GM18499 (cell line): ENCODE results near the gene HIVEP2.

Source experiments
- ATAC-seq: cut with Tn5 transposase; IDR thresholded peaks from one replicate; pipeline ENCODE4 v1.9.1; 2021; ENCODE audit warnings: moderate number of reproducible peaks; ENCODE audit not compliant: insufficient read depth, unreplicated experiment

The HIVEP2 gene

DNA sequence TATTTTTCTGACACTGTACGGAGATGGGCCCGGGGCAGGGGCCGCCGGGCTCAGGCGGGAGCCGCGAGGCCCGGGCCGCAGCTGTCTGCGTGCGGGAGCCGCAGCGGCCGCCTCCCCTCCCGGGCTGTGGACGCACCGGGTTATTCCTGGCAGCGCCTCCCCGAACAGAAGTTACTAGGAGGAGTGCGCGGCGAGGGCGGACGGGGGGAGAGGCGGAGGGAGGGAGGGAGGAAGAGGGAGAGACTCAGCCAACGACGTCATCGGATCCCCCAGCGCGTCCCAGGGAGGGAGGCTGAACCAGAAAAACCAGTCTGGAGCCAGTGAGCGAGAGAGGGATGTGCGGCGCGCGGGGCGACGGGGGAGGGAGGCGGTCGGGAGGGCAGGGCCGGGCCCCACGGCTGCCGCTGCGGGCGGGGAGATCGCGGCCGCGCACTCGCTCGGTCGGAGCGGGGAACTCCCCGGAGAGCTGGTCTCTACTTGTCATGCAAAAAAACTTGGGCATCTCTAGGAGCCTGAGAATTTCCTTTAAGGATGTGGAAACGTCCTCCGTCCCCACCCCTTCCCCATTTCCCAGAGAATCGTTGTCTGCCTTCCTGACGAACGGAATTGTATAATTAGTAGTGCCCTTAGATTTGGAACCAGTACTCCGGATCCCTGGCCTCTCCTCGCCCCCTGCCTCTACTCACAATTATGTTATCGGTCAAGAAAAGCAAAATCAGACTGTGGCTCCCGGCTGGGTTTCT lies 1.4 kb upstream of the HIVEP2 start:
- ATAC-seq, result no peak

DNA sequence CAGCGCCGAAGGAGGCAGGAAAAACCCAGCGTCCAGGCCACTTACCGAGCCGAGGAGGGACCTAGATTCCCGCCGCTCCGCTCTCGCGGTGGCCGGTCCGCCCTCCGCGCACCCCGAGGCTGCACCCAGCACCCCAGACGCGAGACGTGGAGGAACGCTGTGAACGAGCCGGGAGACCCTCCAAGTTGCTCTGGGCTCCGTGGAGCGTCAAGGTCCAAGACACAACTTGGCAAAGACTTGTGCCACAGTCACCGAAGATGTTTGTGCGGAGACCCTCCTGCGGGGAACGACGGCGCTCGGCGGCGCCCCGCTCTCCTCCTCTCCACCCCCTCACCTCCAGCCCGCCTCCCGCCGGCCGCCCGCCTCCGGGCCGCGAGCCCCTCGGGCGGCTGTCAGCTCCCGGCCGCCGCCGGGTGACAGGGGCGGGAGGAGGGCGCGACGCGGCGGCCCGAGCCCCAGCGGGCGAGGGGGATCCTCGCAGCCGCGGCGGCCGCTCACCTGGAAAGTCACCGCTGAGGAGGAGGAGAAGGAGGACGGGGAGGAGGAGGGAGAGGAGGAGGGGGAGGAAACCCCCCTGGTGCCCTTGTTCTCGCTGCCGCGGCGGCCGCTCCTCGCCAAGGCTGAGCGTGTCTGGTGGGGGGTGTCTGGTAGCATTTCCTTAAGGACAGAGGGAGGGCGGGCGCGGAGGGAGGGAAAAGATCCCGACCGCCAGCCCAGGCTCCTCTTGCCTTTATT lies 637 bp upstream of the HIVEP2 start:
- no peak for ATAC-seq

DNA sequence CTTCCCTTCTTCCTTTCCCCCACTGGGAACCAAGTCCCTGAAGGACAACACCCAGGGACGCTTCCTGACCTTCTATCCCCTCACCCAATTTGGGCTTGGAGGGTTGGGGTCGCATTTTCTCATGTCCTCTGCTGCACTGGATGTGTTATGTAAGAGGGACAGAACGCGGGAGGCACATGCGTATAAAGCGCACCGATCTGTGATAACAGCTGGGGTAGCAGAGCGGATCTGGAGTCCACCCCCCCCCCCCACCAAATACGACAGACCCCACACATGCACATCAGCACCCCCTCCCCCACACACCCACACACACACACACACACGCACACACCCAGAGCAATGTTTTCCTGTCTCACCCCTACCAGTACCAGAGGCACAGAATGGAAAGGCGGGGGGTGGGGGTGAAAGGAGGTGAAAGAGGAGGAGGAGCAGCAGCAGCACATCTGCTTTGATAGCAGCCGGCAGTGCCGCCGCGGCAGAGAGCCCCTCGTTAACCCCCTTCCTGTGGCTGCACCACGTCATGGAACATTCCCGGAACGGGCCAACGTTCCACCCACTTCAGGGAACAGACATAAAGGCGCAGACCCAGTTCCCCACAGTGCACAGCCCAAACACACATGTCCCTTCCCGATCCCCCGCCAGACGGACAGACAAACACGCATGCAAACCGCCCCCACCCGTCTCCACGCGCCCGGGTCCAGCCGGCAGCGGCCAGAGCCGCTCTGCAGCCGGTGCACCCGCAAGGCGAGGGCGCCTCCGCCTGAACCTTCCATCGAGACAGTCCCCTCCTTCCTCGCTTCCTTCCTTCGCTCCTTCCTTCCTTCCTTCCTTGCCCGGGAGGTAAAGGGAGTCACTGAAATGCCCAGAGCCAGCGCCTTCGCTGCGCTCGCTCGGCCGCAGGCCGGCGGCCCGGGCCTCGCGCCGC lies 590 bp downstream of the HIVEP2 start:
- no peak for ATAC-seq

DNA sequence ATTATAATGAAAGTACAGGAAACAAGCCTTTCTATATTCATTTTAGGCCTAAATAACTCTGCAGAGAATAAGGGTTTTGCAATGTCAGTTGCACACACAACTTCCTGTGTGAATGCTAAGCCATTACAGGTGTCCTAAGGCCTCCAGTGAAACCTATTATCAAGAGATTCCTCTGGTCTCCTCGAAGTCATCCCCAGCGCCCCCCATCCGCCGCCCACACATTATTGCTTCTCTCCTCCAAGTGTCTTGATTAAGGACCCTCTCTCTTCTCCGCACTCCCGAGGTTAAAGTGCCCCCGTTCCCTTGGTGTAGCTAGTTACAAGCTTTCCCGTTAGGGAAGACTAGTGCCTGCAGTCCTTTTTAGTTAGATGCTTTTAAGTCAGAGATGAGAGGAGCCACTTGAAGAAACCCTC lies 1.3 kb downstream of the HIVEP2 start:
- no peak for ATAC-seq

DNA sequence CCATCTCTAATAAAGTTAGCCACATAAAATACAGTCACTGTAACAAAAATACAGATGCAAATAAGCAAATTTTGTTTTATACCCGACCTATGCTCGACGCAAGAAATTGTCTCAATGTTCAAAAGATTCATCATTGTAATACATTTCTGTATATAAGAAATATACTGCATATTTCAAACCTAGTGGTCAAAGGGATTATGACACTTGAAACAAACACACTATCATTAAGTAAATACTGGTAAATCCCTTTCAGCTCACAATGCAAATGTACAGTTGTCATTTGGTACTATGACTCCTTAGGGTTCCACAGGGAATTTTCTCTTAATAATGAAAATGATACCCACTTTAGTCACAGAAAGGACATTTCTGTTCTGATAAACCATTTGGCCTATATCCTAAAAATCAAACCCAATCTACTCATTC lies 2.2 kb downstream of the HIVEP2 start:
- ATAC-seq, result no peak

DNA sequence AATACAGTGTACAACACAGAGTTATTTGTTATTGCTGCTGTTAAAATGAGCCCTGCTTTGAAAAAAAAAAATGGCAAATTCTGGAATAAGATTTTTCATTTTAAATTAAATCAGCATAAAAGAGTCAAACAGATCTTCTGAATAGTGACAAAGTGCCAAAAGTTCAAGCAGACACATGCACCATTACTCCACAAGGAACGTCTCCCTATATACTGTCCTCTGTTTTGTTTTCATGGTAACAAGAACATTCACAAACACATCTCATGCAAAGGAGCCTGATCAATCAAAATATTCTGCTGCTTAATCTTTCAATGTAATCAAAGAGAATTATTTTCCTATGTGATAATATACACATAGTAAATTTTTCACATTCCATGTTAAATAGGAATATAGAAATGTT lies 2.7 kb downstream of the HIVEP2 start:
- ATAC-seq, result no peak

DNA sequence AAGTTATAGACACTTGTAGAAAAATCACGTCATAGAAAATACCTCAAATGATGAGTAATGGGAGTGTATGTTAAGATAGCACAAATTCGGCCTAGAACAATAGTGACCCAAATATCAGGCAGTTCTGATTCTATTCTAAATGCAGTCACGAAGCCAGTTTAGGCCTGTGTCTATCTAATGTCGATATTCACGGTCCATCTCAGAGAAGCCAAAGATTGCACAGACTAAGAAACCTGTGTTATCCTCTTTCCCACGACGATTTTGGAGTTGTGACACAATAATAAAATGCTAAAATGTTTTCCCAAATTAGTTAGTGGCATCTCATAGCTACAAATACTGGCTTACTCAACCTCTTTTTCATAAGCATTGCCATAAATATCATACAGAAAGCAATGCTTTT lies 4.0 kb downstream of the HIVEP2 start:
- ATAC-seq, result no peak

DNA sequence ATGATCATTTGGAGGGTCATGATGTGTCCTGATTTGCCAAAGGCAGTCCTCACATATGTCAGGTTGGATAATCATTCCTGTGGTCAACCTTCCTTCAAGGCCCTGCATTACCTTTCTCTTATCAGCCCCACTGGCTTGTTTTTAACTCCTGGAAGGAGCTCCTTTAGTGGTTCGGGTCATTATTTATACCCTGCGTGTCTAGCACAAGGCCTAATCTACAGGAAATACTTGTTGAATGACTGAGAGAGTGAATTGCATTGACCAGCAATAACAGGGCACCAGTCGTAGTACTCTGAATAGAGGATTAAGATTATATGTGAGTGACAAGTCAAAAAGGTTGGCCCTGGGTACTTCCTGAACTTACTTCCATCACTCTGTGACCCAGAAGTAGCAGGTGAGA lies 4.5 kb downstream of the HIVEP2 start:
- ATAC-seq, result no peak

DNA sequence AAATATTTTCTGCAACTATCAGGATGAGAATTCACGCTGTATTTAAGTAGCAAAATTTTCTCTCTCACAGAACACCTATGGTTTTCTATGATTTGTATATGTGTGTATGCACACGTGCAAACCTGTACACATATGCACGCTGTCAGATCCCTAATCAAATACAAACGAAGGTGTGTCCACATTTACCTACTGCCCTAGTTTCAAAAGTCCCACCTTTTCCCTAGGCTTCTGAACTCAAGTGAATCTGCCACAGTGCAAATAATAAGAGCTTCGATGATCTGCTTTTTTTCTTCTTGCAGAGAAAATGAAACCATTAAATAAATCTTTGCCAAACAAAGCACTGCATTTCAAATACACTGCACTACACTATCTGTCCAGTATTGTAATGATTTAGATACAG lies 6.5 kb downstream of the HIVEP2 start:
- ATAC-seq, result no peak

DNA sequence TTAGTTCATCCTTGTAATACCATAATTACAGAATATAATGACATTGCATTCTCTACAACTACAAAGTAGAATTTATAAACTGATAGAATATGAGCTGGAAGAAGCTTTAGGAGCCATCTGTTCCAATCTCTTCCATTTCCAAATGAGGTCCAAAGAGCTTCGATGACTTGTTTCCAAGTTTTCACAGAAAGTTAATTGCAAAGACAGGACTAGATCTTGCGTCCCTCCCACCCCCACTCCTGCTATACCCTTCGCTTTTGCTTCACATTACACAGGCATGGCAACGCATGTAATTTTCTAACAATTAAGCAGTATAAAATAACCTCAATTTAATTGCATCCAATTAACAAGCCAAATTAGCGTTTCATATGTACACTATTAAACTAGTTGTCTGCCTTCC lies 7.0 kb downstream of the HIVEP2 start:
- no peak for ATAC-seq

DNA sequence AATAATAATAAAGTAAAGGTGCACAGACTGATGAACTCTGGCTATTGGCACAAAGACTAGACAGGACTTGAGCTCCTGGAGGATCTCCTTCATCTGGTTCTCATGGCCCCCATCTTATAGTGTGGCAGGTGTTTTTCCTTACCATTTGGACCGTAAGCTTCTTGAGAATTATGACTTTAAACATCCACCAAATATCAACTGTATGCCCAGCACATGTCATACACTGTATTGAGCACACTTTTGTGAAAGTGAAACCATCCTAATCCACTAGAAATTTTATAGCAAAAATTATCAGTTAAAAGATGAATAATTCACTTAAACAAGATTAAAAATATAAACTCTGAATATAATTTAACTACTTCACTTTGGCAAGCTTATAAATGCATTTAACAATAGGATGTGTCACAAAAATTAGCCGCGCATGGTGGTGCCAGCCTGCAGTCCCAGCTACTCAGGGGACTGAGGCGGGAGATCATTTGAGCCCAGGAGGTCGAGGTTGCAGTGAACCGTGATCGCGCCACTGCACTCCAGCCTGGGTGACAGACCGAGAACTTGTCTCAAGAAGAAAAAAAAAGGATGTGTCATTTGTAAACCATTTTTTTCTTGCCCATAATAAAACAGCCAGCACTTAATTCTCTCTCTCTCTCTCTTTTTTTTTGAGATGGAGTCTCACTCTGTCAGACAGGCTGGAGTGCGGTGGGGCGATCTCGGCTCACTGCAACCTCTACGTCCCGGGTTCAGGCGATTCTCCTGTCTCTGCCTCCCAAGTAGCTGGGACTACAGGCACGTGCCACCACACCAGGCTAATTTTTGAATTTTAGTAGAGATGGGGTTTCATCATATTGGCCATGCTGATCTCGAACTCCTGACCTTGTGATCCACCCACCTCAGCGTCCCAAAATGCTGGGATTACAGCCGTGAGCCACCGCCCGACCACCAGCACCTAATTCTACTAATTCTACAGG lies 9.1 kb downstream of the HIVEP2 start:
- no peak for ATAC-seq

DNA sequence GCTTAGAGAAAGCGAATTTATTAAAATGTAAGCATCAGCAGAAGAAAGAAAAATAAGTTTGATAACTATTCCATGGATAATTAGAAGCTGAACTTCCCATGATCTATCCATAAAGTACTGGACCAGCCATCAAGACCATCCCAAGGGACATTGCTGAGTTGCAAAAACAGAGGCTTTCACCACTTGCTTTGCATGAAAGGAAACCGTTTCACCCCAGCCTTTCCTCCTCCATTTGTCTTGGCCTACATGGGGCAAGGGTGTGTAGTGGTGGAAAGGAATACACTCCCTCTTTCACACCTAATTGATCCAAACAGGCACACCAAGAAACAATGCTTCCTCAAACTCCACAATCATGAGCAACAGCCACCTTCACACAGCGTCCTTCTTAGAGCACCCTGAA lies 10.4 kb downstream of the HIVEP2 start:
- no peak for ATAC-seq

DNA sequence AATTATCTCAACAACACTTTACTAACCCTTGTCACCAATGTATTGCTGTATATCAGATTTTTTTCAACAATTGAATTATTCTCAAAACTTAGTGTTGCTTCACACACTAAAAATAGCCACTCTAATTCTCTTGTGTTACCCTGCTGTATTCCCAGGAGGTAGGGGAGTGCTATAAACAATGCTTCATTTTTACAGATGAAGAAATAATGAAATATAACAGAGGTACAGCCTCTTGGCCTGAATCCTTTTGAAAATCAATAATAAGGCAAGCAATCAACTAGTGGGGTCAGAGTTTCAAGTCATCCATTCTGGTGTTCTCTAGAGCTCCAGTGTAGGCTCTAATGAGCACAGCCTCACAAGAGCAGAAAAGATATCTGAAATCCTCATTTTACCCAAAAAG lies 10.9 kb downstream of the HIVEP2 start:
- ATAC-seq, result no peak

DNA sequence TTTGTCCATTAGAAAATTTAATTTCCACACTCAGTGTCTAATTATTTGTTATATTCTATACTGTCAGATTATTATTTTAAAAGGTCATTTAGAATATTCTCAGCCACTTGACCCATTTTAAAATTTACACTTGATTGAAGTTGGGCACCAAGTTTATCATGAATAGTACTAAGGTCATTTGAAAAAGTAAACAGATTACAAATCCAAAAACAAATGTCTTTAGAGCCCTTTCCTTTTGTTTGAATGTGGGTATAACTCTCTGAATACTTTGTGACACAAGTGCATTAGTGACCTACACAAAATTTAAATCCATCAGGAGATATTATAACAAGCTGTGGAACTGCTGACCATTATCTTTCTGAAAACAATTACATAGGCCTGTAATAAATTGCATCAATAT lies 11.3 kb downstream of the HIVEP2 start:
- ATAC-seq, result no peak

DNA sequence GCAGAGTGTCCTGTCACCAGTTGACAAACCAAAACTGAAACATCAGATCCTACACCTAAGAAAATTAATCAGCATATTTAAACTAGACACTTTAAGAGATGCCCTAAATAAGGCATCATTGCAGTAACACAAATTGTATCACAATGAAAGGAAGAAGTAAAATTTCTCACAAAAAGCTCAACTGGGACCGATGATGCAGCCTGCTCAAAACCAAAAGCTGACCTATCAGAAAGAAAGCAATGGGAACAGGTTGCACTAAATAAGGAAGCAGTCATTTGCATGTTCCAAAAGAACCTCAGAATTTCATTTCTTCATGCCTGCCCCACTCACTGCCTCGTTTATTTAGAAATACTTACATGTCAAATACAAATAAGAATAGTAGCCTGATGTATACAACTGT lies 12.1 kb downstream of the HIVEP2 start:
- ATAC-seq, result no peak

DNA sequence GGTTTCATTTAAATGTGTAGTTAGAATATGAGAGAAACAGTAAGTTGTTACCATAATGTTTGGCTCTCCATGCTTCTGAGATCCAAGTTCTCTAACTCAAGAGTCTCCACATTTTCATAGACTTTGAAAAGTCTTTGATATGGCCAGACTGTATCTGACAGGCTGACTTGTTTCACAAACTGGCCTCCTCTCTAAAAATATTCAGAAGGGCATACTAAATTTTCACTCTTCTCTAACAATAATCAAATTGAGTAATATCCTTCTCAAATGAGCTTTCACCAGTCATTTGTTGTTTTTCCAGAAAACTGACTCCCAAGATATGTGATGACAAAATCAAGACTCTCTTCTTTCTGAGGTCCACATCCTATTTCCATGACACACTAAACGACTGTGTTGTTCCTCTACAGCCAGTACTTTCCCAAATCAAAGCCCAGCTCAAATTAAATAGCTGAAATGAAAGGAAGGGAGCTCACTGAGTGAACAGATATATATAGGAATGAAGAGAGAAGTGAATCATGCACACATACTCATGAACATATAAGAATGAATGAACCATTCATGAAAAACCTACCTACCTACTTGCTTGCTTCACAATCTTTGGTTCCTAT lies 15.1 kb downstream of the HIVEP2 start:
- ATAC-seq, result no peak

DNA sequence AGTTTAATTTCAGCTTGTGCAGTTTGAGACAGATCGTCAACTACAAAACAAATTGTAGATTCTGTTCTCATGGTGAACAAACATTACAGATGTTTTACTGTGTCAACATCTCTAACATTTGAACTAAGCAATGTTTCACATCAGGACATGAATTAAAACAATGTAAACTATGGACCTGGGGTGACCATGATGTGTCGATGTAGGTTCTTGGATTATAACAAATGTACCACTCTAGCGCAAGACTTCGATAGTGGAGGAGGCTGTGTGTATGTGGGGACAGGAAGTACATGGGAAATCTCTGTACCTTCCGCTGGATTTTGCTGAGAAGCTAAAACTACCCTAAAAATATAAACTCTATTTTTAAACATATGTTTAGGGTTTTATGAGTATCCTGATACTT lies 17.1 kb downstream of the HIVEP2 start:
- ATAC-seq, result no peak

DNA sequence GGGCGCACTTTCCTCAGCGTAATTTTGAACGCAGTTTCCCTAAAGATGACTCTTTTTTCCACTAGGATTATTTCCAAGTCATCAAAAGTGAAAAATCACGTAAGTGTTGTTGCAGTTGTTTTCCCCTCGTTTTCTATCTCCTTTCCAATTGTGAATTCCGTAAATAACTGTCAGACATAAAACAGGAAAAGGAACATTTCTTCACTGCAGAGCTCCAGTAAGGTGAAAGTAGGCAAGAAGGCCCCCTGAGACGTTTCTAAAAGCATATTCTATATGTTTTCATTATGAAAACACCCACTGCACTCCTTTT lies 17.8 kb downstream of the HIVEP2 start:
- no peak for ATAC-seq

DNA sequence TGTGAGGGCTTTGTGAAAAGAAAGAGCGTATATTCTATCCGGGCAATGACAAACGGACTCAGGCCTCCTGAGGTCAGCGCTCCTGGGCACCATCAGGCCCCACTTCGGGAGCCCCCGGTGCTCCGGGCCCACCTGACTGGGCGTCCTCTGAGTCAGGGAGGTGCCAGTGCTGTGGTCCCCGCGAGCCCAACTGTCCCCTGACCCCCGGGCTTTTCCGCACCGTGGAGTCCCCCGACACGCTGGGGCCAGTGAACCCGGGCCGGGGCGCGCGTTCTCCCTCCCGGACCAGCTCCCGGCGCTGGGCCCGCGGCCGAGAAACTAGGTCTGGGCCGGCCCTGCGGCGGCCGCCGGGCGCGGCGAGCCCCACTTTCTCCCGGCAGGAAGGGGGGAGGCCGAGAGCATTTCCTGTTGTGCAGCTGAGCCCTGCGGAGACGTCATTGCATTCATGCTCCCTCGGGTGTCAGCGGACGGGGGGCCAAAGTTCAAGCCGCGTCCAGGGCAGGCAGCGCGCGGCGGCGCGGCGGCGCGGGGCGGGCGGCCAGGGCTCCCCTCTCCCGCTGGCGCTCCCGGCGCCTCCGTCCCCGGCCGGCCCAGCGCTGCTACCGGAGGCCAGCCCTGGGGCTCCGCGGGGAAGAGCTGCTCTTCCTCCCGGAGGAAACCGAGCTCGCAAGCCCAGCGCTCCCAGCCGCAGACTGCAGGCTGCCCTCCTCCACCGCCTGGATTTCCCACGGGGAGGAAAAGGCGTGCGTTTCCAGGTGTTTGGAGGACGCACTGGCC lies 18.3 kb downstream of the HIVEP2 start:
- peak; percentile 65 for ATAC-seq
